K562 (cell line): ENCODE results near the gene SRGAP3. TPM values are rescaled to one million over a fixed set of nuclear protein-coding genes. Genes with fewer than 3 reads are reported as not detected.

Experiments
- ATAC-seq: fragments of 200-7000 bp; cut with Tn5 transposase; 3 replicates; pipeline ENCODE4 v1.9.1; 2020; ENCODE audit warnings: moderate library complexity
- BruUV-seq: library from RNA; stranded (reverse); fragments of 400-500 nt; replicated peaks from 2 replicates; lab custom pipeline; 2021; lab: Mats Ljungman, UMichigan
- CTCF ChIA-PET: fragments of 300-600 bp; formaldehyde crosslinking; extraction: SDS; loops from one replicate; lab custom pipeline; 2021; ENCODE audit warnings: low intra/inter-chr PET ratio; lab: Yijun Ruan, JAX
- POLR2A ChIA-PET: fragments of 300-600, 350-650 bp; sonication (Branson Sonifier 250); formaldehyde crosslinking; extraction: SDS; loops from one replicate; lab custom pipeline; 2021; ENCODE audit warnings: antibody characterized with exemption, inconsistent platforms; lab: Yijun Ruan, JAX
- DNase-seq, 4 experiments: peaks; one replicate each; pipeline versions ENCODE4 v3.0.0 to v3.0.0-alpha.2; 2011 to 2018; ENCODE audit warnings: low spot score in 3 of 4, mixed read lengths in 3 of 4; ENCODE audit errors: extremely low read depth in 1 of 4
- FAIRE-seq: peaks from 2 replicates; lab custom pipeline; 2011; peaks lifted over from hg19 to GRCh38; lab: Jason Lieb, UNC
- H2AFZ ChIP-seq: 2 replicates; pipeline ENCODE4 v1.6.0; 2011; ENCODE audit warnings: low read depth, low read length, control low read depth, inconsistent platforms
- H3K27ac ChIP-seq: fragments of 200-600 bp; 3 replicates; pipeline ENCODE4 v1.8.0; 2011; ENCODE audit warnings: low read depth, mild to moderate bottlenecking, control low read depth, inconsistent platforms, low read length, moderate library complexity, mixed read lengths; ENCODE audit errors: extremely low read depth
- H3K27me3 ChIP-seq, 2 experiments: fragments of 300-600 bp in 1 of 2; 2 replicates in 1 of 2; 3 replicates in 1 of 2; pipeline versions ENCODE4 v1.6.0 to v1.8.0; 2011; ENCODE audit warnings: inconsistent platforms in 2 of 2, low read length in 2 of 2, mild to moderate bottlenecking in 1 of 2, mixed read lengths in 1 of 2, moderate library complexity in 1 of 2; ENCODE audit not compliant: control insufficient read depth in 2 of 2, insufficient read depth in 2 of 2
- H3K36me3 ChIP-seq: fragments of 300-600 bp; 3 replicates; pipeline ENCODE4 v1.8.0; 2011; ENCODE audit warnings: mild to moderate bottlenecking, low read length, inconsistent platforms; ENCODE audit not compliant: control insufficient read depth, insufficient read depth
- H3K4me1 ChIP-seq, 2 experiments: fragments of 200-600 bp in 1 of 2; replicated peaks in 1 of 2; 2 replicates in 1 of 2; 3 replicates in 1 of 2; pipeline versions ENCODE4 v1.5.1 to v1.8.0; 2011; ENCODE audit warnings: inconsistent platforms in 2 of 2, low read length in 2 of 2, mild to moderate bottlenecking in 1 of 2, mixed read lengths in 1 of 2, moderate library complexity in 1 of 2; ENCODE audit not compliant: control insufficient read depth in 2 of 2, insufficient read depth in 2 of 2
- H3K4me2 ChIP-seq: 2 replicates; pipeline ENCODE4 v1.6.1; 2011; ENCODE audit warnings: low read length, control low read depth, inconsistent platforms, mixed read lengths; ENCODE audit not compliant: insufficient read depth
- H3K4me3 ChIP-seq: fragments of 200-600 bp; sonication (generic), shearing (Covaris generic); 2 replicates; pipeline ENCODE4 v1.5.1; 2016; ENCODE audit warnings: control low read depth, inconsistent platforms
- H3K79me2 ChIP-seq: fragments of 200-600 bp; 3 replicates; pipeline ENCODE4 v1.8.0; 2011; ENCODE audit warnings: low read length, inconsistent platforms; ENCODE audit not compliant: control insufficient read depth, insufficient read depth
- H3K9ac ChIP-seq, 2 experiments: 2 replicates each; pipeline versions ENCODE4 v1.6.0 to v1.6.1; 2011; ENCODE audit warnings: low read depth in 2 of 2, low read length in 2 of 2, control low read depth in 1 of 2, inconsistent platforms in 1 of 2, mild to moderate bottlenecking in 1 of 2, mixed read lengths in 1 of 2; ENCODE audit not compliant: insufficient read depth in 1 of 2
- H3K9me1 ChIP-seq: one replicate; pipeline ENCODE4 v1.6.0; 2011; ENCODE audit warnings: inconsistent platforms, mild to moderate bottlenecking, low read length, moderate library complexity; ENCODE audit not compliant: control insufficient read depth, insufficient read depth
- H3K9me3 ChIP-seq: replicated peaks from 2 replicates; pipeline ENCODE4 v1.5.1; 2011; ENCODE audit warnings: low read depth, low read length, inconsistent platforms; ENCODE audit not compliant: control insufficient read depth, insufficient read depth
- H4K20me1 ChIP-seq: replicated peaks from 2 replicates; pipeline ENCODE4 v1.6.1; 2011; ENCODE audit warnings: low read length, inconsistent platforms, mixed read lengths; ENCODE audit not compliant: control insufficient read depth, insufficient read depth
- DPF2 ChIP-seq: fragments of 450-650 bp; IDR thresholded peaks from 2 replicates; pipeline ENCODE4 v1.6.1; 2016
- JUNB ChIP-seq: fragments of 450-650 bp; formaldehyde crosslinking; conservative IDR thresholded peaks from 2 replicates; pipeline ENCODE4 v1.4.0; 2020; ENCODE audit warnings: mild to moderate bottlenecking
- TAF1 ChIP-seq: IDR thresholded peaks from 2 replicates; pipeline ENCODE4 v1.6.1; 2011; ENCODE audit warnings: mild to moderate bottlenecking, low read length, moderate library complexity; ENCODE audit not compliant: insufficient read depth, control insufficient read depth, severe bottlenecking; ENCODE audit errors: extremely low read depth
- ZFP91 ChIP-seq: sonication (generic); formaldehyde crosslinking; IDR thresholded peaks from 2 replicates; pipeline ENCODE4 v1.8.0; 2022; ENCODE audit warnings: mild to moderate bottlenecking, missing genetic modification reagents
- WGBS: fragments of 100-300 bp; shearing (Covaris generic); methylation state at CpG from one replicate; pipeline ENCODE4 v1.1.6; 2016; ENCODE audit warnings: low coverage, mixed read lengths; ENCODE audit not compliant: insufficient coverage; ENCODE audit errors: missing lambda C conversion rate; 5-methylcytosine and 5-hydroxymethylcytosine counted together
- in situ Hi-C: fragments of 300-500 bp; cut with MboI; formaldehyde crosslinking; loops from 4 replicates; pipeline ENCODE4 v1.15.0; 2018; ENCODE audit warnings: inconsistent platforms, mixed read lengths
- intact Hi-C: fragments of 100-400 bp; cut with micrococcal nuclease; formaldehyde crosslinking; loops from 2 replicates; pipeline ENCODE4 v1.14.2; 2022
- polyA plus RNA-seq, 8 experiments: library from polyadenylated mRNA; depleted of rRNA in 4 of 8; stranded (reverse) in 5 of 8; unstranded in 3 of 8; fragments of >200 nt; fragmentation: Nextera tagmentation in 2 of 8; fragmentation: Illumina TruSeq in 1 of 8; extraction: Ambion mirVana in 2 of 8; extraction: Trizol in 1 of 8; gene quantifications; 2 replicates each; pipeline versions ENCODE4 v1.2.1 to v1.2.3, GENCODE V29; 2011 to 2014; ENCODE audit warnings: inconsistent platforms in 1 of 8, missing spikeins in 1 of 8
- total RNA-seq, 7 experiments: library from RNA; depleted of rRNA in 6 of 7; stranded (reverse); fragments of >200 nt in 6 of 7; fragmentation: Illumina TruSeq in 2 of 7; extraction: Trizol in 2 of 7; gene quantifications; 2 replicates each; pipeline versions ENCODE4 v1.2.1 to v1.2.3, GENCODE V29; 2011 to 2021; ENCODE audit warnings: low replicate concordance in 1 of 7

Gene SRGAP3
- total and polyA plus RNA-seq, 9 of the 15 experiments (the other 6 are each of a cell fraction or from before 2014, with no cell fraction given) = 0.11 to 0.85 (median 0.35) TPM; not detected in 2

- Histone ChIP-seq H3K27me3 (peaks cover 4 to 61% of the 10 kb centered on the region in 2 experiments; a peak in 4 of 5 replicates), H2AFZ (no peak overlapping the region), H3K4me2 (no peak overlapping the region), H3K4me1 (no peaks in the 10 kb centered on the region), H3K9me1 (no peaks in the 10 kb centered on the region), H3K9me3 (no peaks in the 10 kb centered on the region), H3K36me3 (no peaks in the 10 kb centered on the region), H3K4me3 (no peak overlapping the region), H4K20me1 (peaks cover 7% of the 10 kb centered on the region; the same call in 1 of the 2 replicates), H3K27ac (no peak overlapping the region), H3K9ac (no peak overlapping the region), H3K79me2 (no peaks in the 10 kb centered on the region)
- BruUV-seq = no TSS peak
- 0% methylated on average over 1 of the region's 1 CpG for WGBS
- in situ Hi-C loops = no loop called here
- intact Hi-C loops = loop anchor here (5.0 kb wide), 1 partner anchor 185 kb away; no protein-coding TSS in a partner anchor
- TF ChIP-seq ZFP91 (no peak), DPF2 (no peak), TAF1 (no peak), JUNB (CRISPR knock-in tag) (no peak)
- ChIA-PET POLR2A (no interaction called here), CTCF (no interaction called here)
- DNase-seq = no peak
- FAIRE-seq = no peak
- ATAC-seq = no peak
These were observed 132.2 kb downstream of the SRGAP3 start for GRCh38 chr3:9117220-9117619.
